Chondrocyte (in vitro differentiated cells): ENCODE measurements around the gene MSS51. TPM values are rescaled to one million over a fixed set of nuclear protein-coding genes. Genes with fewer than 3 reads are reported as not detected.

Experiments
- DNase-seq: peaks from one replicate; pipeline ENCODE4 v3.0.0; 2021; ENCODE audit warnings: mixed read lengths, low spot score
- H3K27ac Mint-ChIP-seq: one replicate; pipeline ENCODE4 v1.8.0; 2021; ENCODE audit warnings: mild to moderate bottlenecking, moderate library complexity, mixed read lengths; ENCODE audit not compliant: unreplicated experiment
- H3K27me3 Mint-ChIP-seq: 2 replicates; pipeline ENCODE4 v1.8.0; 2021; ENCODE audit warnings: low read depth, mixed read lengths
- H3K36me3 Mint-ChIP-seq: 2 replicates; pipeline ENCODE4 v1.8.0; 2021; ENCODE audit warnings: low read depth, mixed read lengths
- H3K4me1 Mint-ChIP-seq: 2 replicates; pipeline ENCODE4 v1.8.0; 2021; ENCODE audit warnings: low read depth, mild to moderate bottlenecking, mixed read lengths
- H3K4me3 Mint-ChIP-seq: one replicate; pipeline ENCODE4 v1.8.0; 2021; ENCODE audit warnings: mild to moderate bottlenecking, moderate library complexity, mixed read lengths; ENCODE audit not compliant: unreplicated experiment
- H3K9me3 Mint-ChIP-seq: 2 replicates; pipeline ENCODE4 v1.8.0; 2021; ENCODE audit warnings: low read depth, mixed read lengths
- CTCF ChIP-seq: fragments of 200-600 bp; sonication (generic); IDR thresholded peaks from 2 replicates; pipeline ENCODE4 v1.5.0; 2021; ENCODE audit warnings: antibody characterized with exemption, mild to moderate bottlenecking, moderate library complexity
- long read RNA-seq: library from polyadenylated mRNA; stranded (forward); transcript quantifications from one replicate; pipeline ENCODE4 v2.0.0, GENCODE V29; 2021
- total RNA-seq: library from RNA; stranded (reverse); gene quantifications from 3 replicates; pipeline ENCODE4 v1.2.1, GENCODE V29; 2021

Gene MSS51
- total RNA-seq, result 1.4 to 3.4 TPM (median 2.1 TPM) in 3 replicates
- long read RNA-seq, result 0 reads

DNA sequence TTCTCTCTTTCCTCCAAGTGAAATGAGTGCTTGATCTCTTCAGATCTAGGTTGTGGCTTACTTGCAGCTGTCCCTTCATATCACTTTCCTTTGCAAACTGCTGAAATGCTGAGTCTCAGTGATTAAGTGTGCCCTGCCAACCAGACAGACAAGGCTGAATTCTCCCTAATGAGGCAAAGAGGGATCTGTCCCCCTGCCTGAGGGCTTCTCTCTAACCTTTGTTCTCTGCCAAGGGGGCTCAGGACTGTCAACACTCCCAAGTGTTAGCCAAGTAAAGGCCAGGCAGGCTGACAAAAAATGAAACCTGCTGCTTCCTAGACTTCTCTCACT lies at the start of gene MSS51:
MSS51 (minus strand) TSS at position 24 of the 330 bp plus-strand sequence. CDS start 5,277 bp downstream, outside the sequence.
- Mint-ChIP-seq H3K27me3 (no peaks in the 10 kb centered on the region), H3K9me3 (no peaks in the 10 kb centered on the region), H3K27ac (no peak within 1 kb of the TSS), H3K4me3 (no peak within 1 kb of the TSS), H3K4me1 (no peaks in the 10 kb centered on the region), H3K36me3 (peaks cover 13% of the 10 kb centered on the region)
- no peak for TF ChIP-seq CTCF
- no peak for DNase-seq

- DNase-seq, result no peak
- no peak overlapping the region for H3K27ac Mint-ChIP-seq
- peaks cover 16% of the 10 kb centered on the region for H3K4me1 Mint-ChIP-seq
- H3K9me3 Mint-ChIP-seq, result no peaks in the 10 kb centered on the region
- H3K36me3 Mint-ChIP-seq, result peaks cover 18% of the 10 kb centered on the region
- TF ChIP-seq CTCF, result no peak
- H3K4me3 Mint-ChIP-seq, result no peak overlapping the region
- no peaks in the 10 kb centered on the region for H3K27me3 Mint-ChIP-seq
Measured at GRCh38 chr10:73480158-73480557, 46.8 kb upstream of the MSS51 start.

GRCh38 chr10:73478636-73479035 lies 45.3 kb upstream of the MSS51 start:
- Mint-ChIP-seq H3K27me3 (no peaks in the 10 kb centered on the region), H3K4me1 (peaks cover 13% of the 10 kb centered on the region), H3K27ac (no peak overlapping the region), H3K4me3 (no peak overlapping the region), H3K9me3 (no peaks in the 10 kb centered on the region), H3K36me3 (peaks cover 25% of the 10 kb centered on the region)
- no peak for TF ChIP-seq CTCF
- no peak for DNase-seq

DNA sequence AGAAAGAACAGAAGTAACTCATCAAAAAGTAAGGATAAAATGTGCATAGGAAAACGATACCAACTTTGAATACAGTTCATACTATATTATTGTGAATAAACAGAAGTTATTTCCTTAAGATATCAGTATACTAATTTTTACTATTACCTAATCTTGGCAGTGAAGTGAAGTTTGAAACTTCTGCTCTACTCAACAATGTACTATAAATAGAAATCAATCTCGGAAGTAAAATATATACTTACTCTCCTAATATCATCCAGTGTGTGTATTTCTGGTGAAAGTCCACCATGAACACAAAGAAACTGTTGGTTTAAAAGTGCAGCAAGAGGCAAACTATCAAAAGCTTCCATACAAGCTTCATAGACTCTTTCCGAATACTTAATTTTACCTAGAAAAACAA lies 37.9 kb upstream of the MSS51 start:
- peaks cover 3% of the 10 kb centered on the region for H3K4me1 Mint-ChIP-seq
- no peaks in the 10 kb centered on the region for H3K27me3 Mint-ChIP-seq
- H3K4me3 Mint-ChIP-seq, result no peak overlapping the region
- TF ChIP-seq CTCF, result no peak
- peaks cover 32% of the 10 kb centered on the region for H3K36me3 Mint-ChIP-seq
- H3K27ac Mint-ChIP-seq, result no peak overlapping the region
- no peak for DNase-seq
- no peaks in the 10 kb centered on the region for H3K9me3 Mint-ChIP-seq

GRCh38 chr10:73469579-73469978 lies 36.2 kb upstream of the MSS51 start:
- Mint-ChIP-seq H3K27ac (no peak overlapping the region), H3K9me3 (no peaks in the 10 kb centered on the region), H3K36me3 (peaks cover 30% of the 10 kb centered on the region), H3K4me3 (no peak overlapping the region), H3K4me1 (peaks cover 3% of the 10 kb centered on the region), H3K27me3 (no peaks in the 10 kb centered on the region)
- TF ChIP-seq CTCF, result no peak
- no peak for DNase-seq
